Endothelial cell of umbilical vein (primary cell): ENCODE measurements around the gene L3MBTL4. TPM values are rescaled to one million over a fixed set of nuclear protein-coding genes. Genes with fewer than 3 reads are reported as not detected.

Source experiments
- BruUV-seq: library from RNA; stranded (reverse); fragments of 400-500 nt; replicated peaks from 2 replicates; lab custom pipeline; 2021; lab: Mats Ljungman, UMichigan
- CTCF ChIA-PET: fragments of 300-600, 350-600 bp; sonication (Branson Sonifier 250); formaldehyde crosslinking; loops from one replicate; lab custom pipeline; 2021; ENCODE audit warnings: antibody characterized with exemption, inconsistent platforms; lab: Charles Lee
- POLR2A ChIA-PET: fragments of 300-600, 350-600 bp; sonication (Branson Sonifier 250); formaldehyde crosslinking; loops from one replicate; lab custom pipeline; 2021; ENCODE audit warnings: antibody characterized with exemption, inconsistent platforms; lab: Charles Lee
- DNase-seq: peaks from one replicate; pipeline ENCODE4 v3.0.0-alpha.2; 2011; ENCODE audit warnings: low read depth, low spot score
- FAIRE-seq: peaks from 2 replicates; lab custom pipeline; 2011; peaks lifted over from hg19 to GRCh38; lab: Jason Lieb, UNC
- H2AFZ ChIP-seq: 2 replicates; pipeline ENCODE4 v1.6.0; 2012; ENCODE audit warnings: low read depth, low read length, control low read depth, inconsistent platforms
- H3K27ac ChIP-seq: 2 replicates; pipeline ENCODE4 v1.5.1; 2011; ENCODE audit warnings: low read depth, mild to moderate bottlenecking, control low read depth, low read length, moderate library complexity; ENCODE audit not compliant: insufficient read depth
- H3K27me3 ChIP-seq, 2 experiments: 2 replicates each; pipeline versions ENCODE4 v1.6.0 to v1.6.1; 2011; ENCODE audit warnings: low read length in 2 of 2, mixed read lengths in 1 of 2; ENCODE audit not compliant: control insufficient read depth in 2 of 2, insufficient read depth in 2 of 2
- H3K36me3 ChIP-seq, 2 experiments: 2 replicates in 1 of 2; 3 replicates in 1 of 2; pipeline ENCODE4 v1.5.1; 2011; ENCODE audit warnings: low read length in 2 of 2, mild to moderate bottlenecking in 1 of 2, moderate library complexity in 1 of 2; ENCODE audit not compliant: control insufficient read depth in 2 of 2, insufficient read depth in 2 of 2; ENCODE audit errors: extremely low read depth in 1 of 2
- H3K4me1 ChIP-seq: 3 replicates; pipeline ENCODE4 v1.5.1; 2011; ENCODE audit warnings: mild to moderate bottlenecking, low read length; ENCODE audit not compliant: control insufficient read depth, insufficient read depth; ENCODE audit errors: extremely low read depth
- H3K4me2 ChIP-seq: 2 replicates; pipeline ENCODE4 v1.6.1; 2011; ENCODE audit warnings: low read length, control low read depth, mixed read lengths; ENCODE audit not compliant: insufficient read depth
- H3K4me3 ChIP-seq, 3 experiments: fragments of 200-600 bp in 1 of 3; sonication (generic), shearing (Covaris generic) in 1 of 3; replicated peaks in 1 of 3; 2 replicates each; pipeline ENCODE4 v1.5.1; 2011 to 2016; ENCODE audit warnings: control low read depth in 3 of 3, low read length in 3 of 3, mild to moderate bottlenecking in 2 of 3, inconsistent platforms in 1 of 3, low read depth in 1 of 3, moderate library complexity in 1 of 3; ENCODE audit not compliant: insufficient read depth in 1 of 3
- H3K79me2 ChIP-seq: 2 replicates; pipeline ENCODE4 v1.6.0; 2012; ENCODE audit warnings: low read length, inconsistent platforms; ENCODE audit not compliant: control insufficient read depth, insufficient read depth
- H3K9ac ChIP-seq: replicated peaks from 2 replicates; pipeline ENCODE3; 2011; ENCODE audit warnings: low read length, control low read depth; ENCODE audit not compliant: insufficient read depth; ENCODE audit errors: extremely low read depth
- H3K9me1 ChIP-seq: replicated peaks from 3 replicates; pipeline ENCODE4 v1.6.0; 2011; ENCODE audit warnings: mild to moderate bottlenecking, low read length; ENCODE audit not compliant: control insufficient read depth, insufficient read depth; ENCODE audit errors: extremely low read depth
- H3K9me3 ChIP-seq: replicated peaks from 2 replicates; pipeline ENCODE4 v1.5.1; 2012; ENCODE audit warnings: low read length, inconsistent platforms; ENCODE audit not compliant: control insufficient read depth, insufficient read depth
- H4K20me1 ChIP-seq: replicated peaks from 2 replicates; pipeline ENCODE3; 2011; ENCODE audit warnings: mild to moderate bottlenecking, low read length; ENCODE audit not compliant: control insufficient read depth, insufficient read depth; ENCODE audit errors: extremely low read depth
- CTCF ChIP-seq, 2 donors: IDR thresholded peaks; 1 replicate in 1 of 2; 2 replicates in 1 of 2; pipeline ENCODE4 v1.5.1; 2011; ENCODE audit warnings: low read length in 2 of 2, mild to moderate bottlenecking in 2 of 2, moderate library complexity in 2 of 2, control low read depth in 1 of 2, inconsistent platforms in 1 of 2, low read depth in 1 of 2; ENCODE audit not compliant: insufficient read depth in 1 of 2; ENCODE audit errors: extremely low read depth in 1 of 2
- EZH2 ChIP-seq: IDR thresholded peaks from 2 replicates; pipeline ENCODE4 v1.6.1; 2012; ENCODE audit warnings: borderline replicate concordance, low read depth, mild to moderate bottlenecking, moderate library complexity, low read length, inconsistent platforms; ENCODE audit not compliant: severe bottlenecking
- FOS ChIP-seq: IDR thresholded peaks from 2 replicates; pipeline ENCODE4 v1.6.1; 2011; ENCODE audit warnings: mild to moderate bottlenecking, low read length, moderate library complexity, borderline replicate concordance; ENCODE audit not compliant: insufficient read depth
- GATA2 ChIP-seq: IDR thresholded peaks from 2 replicates; pipeline ENCODE4 v1.7.0; 2011; ENCODE audit warnings: low read depth, mild to moderate bottlenecking, moderate library complexity, mixed read lengths, low read length; ENCODE audit not compliant: insufficient read length, insufficient read depth
- JUN ChIP-seq: IDR thresholded peaks from 2 replicates; pipeline ENCODE4 v1.6.1; 2011; ENCODE audit warnings: borderline replicate concordance, low read depth; ENCODE audit not compliant: insufficient read length, insufficient read depth
- MAX ChIP-seq: IDR thresholded peaks from 2 replicates; pipeline ENCODE4 v1.6.1; 2011; ENCODE audit not compliant: insufficient read depth, insufficient read length
- MYC ChIP-seq: IDR thresholded peaks from one replicate; pipeline ENCODE4 v1.6.1; 2011; ENCODE audit warnings: mild to moderate bottlenecking, low read depth, low read length
- POLR2A ChIP-seq: IDR thresholded peaks from 2 replicates; pipeline ENCODE4 v1.6.1; 2012; ENCODE audit warnings: low read depth, mild to moderate bottlenecking, control low read depth, low read length
- POLR2AphosphoS5 ChIP-seq: IDR thresholded peaks from 2 replicates; pipeline ENCODE4 v1.6.1; 2012; ENCODE audit warnings: low read depth, mild to moderate bottlenecking, control low read depth, low read length, moderate library complexity; ENCODE audit not compliant: insufficient read depth
- dilution Hi-C: fragments of 300-500 bp; cut with MboI; formaldehyde crosslinking; loops from one replicate; pipeline ENCODE4 v1.15.0; 2019; ENCODE audit warnings: low sequenced_read_pairs; ENCODE audit not compliant: extremely low pct_ligation_motif_present
- intact Hi-C: fragments of 100-400 bp; cut with micrococcal nuclease; formaldehyde crosslinking; loops from one replicate; pipeline ENCODE4 v1.10.0; 2022
- polyA plus RNA-seq, 4 experiments: library from polyadenylated mRNA; depleted of rRNA in 3 of 4; stranded (reverse) in 3 of 4; unstranded in 1 of 4; fragments of >200 nt; gene quantifications; 2 replicates each; pipeline versions ENCODE4 v1.2.1 to v1.2.3, GENCODE V29; 2011 to 2012; ENCODE audit warnings: missing spikeins in 1 of 4
- total RNA-seq: library from RNA; stranded (reverse); gene quantifications from 2 replicates; pipeline ENCODE4 v1.2.3, GENCODE V29; 2021

L3MBTL4 gene
- total and polyA plus RNA-seq, 2 donors (not counting 3 experiments of a cell fraction or from before 2014, with no cell fraction given): 0.80 TPM; not detected in 1

GRCh38 chr18:6103741-6104140, 311.0 kb downstream of the L3MBTL4 start:
- Histone ChIP-seq H3K4me3 (no peak overlapping the region), H3K4me1 (no peaks in the 10 kb centered on the region), H3K9me1 (no peaks in the 10 kb centered on the region), H3K9me3 (no peaks in the 10 kb centered on the region), H3K9ac (no peak overlapping the region), H3K27ac (no peak overlapping the region), H2AFZ (no peak overlapping the region), H3K79me2 (no peaks in the 10 kb centered on the region), H3K36me3 (no peaks in the 10 kb centered on the region), H3K4me2 (no peak overlapping the region), H3K27me3 (no peaks in the 10 kb centered on the region), H4K20me1 (no peaks in the 10 kb centered on the region)
- CTCF ChIA-PET: no interaction called here
- dilution Hi-C loops: no loop called here
- BruUV-seq: no TSS peak
- TF ChIP-seq GATA2 (no peak), POLR2A (no peak), MYC (no peak), CTCF (IDR thresholded peaks at IDR 0.05; ENCODE audit: extremely low read depth in 1 of 2, insufficient read depth in 1 of 2, low read depth in 1 of 2, low read length in 2 of 2) (no peak), FOS (no peak), EZH2 (no peak), POLR2AphosphoS5 (no peak), JUN (no peak), MAX (no peak)
- DNase-seq: no peak
- POLR2A ChIA-PET: no interaction called here
- no peak for FAIRE-seq
- intact Hi-C loops: no loop called here
